IMR-90 (cell line): ENCODE measurements around the gene SMAD4. TPM values are rescaled to one million over a fixed set of nuclear protein-coding genes. Genes with fewer than 3 reads are reported as not detected.

Source experiments
- ATAC-seq: fragments of 200-7000 bp; cut with Tn5 transposase; 2 replicates; pipeline ENCODE4 v1.9.1; 2020; ENCODE audit warnings: low read depth, mild to moderate bottlenecking, moderate library complexity
- BruUV-seq: library from RNA; stranded (reverse); fragments of 400-500 nt; replicated peaks from 2 replicates; lab custom pipeline; 2021; lab: Mats Ljungman, UMichigan
- CTCF ChIA-PET: fragments of 300-600 bp; formaldehyde crosslinking; extraction: SDS; loops from one replicate; lab custom pipeline; 2021; ENCODE audit warnings: antibody characterized with exemption; lab: Yijun Ruan, JAX
- POLR2A ChIA-PET: fragments of 300-600 bp; sonication (Branson Sonifier 250); formaldehyde crosslinking; loops from one replicate; lab custom pipeline; 2022; ENCODE audit warnings: antibody characterized with exemption; ENCODE audit not compliant: unreplicated experiment; lab: Charles Lee
- DNase-seq: peaks from one replicate; pipeline ENCODE4 v3.0.0; 2013
- H2AFZ ChIP-seq: replicated peaks from 2 replicates; pipeline ENCODE3; 2013; ENCODE audit warnings: low read length, mild to moderate bottlenecking; ENCODE audit not compliant: poor library complexity
- H2AK5ac ChIP-seq: 2 replicates; pipeline ENCODE4 v1.6.1; 2013; ENCODE audit warnings: low read depth, low read length, inconsistent platforms
- H2AK9ac ChIP-seq: replicated peaks from 2 replicates; pipeline ENCODE3; 2013; ENCODE audit warnings: mild to moderate bottlenecking, low read depth, low read length, moderate library complexity; ENCODE audit not compliant: poor library complexity
- H2BK120ac ChIP-seq: 2 replicates; pipeline ENCODE4 v1.6.1; 2013; ENCODE audit warnings: low read depth, low read length, inconsistent platforms
- H2BK15ac ChIP-seq: 3 replicates; pipeline ENCODE4 v1.6.1; 2013; ENCODE audit warnings: low read depth, low read length, inconsistent platforms
- H2BK20ac ChIP-seq: 2 replicates; pipeline ENCODE4 v1.6.1; 2013; ENCODE audit warnings: low read depth, mild to moderate bottlenecking, inconsistent platforms, low read length, moderate library complexity
- H2BK5ac ChIP-seq: 2 replicates; pipeline ENCODE4 v1.6.1; 2013; ENCODE audit warnings: mild to moderate bottlenecking, low read depth, low read length, inconsistent platforms; ENCODE audit not compliant: poor library complexity, severe bottlenecking
- H3K14ac ChIP-seq: replicated peaks from 2 replicates; pipeline ENCODE4 v1.6.1; 2013; ENCODE audit warnings: low read depth, low read length, inconsistent platforms
- H3K18ac ChIP-seq: 2 replicates; pipeline ENCODE4 v1.6.1; 2013; ENCODE audit warnings: low read depth, low read length, control low read depth
- H3K23ac ChIP-seq: 2 replicates; pipeline ENCODE4 v1.6.1; 2013; ENCODE audit warnings: low read depth, low read length, inconsistent platforms
- H3K27ac ChIP-seq: 2 replicates; pipeline ENCODE4 v1.5.1; 2013; ENCODE audit warnings: mild to moderate bottlenecking, control low read depth, low read length; ENCODE audit not compliant: insufficient read depth
- H3K27me3 ChIP-seq: 2 replicates; pipeline ENCODE4 v1.6.1; 2013; ENCODE audit warnings: low read length; ENCODE audit not compliant: control insufficient read depth, insufficient read depth
- H3K36me3 ChIP-seq: 2 replicates; pipeline ENCODE4 v1.6.1; 2013; ENCODE audit warnings: low read length, mixed read lengths; ENCODE audit not compliant: control insufficient read depth, insufficient read depth
- H3K4ac ChIP-seq: 2 replicates; pipeline ENCODE4 v1.6.1; 2013; ENCODE audit warnings: low read depth, low read length, inconsistent platforms
- H3K4me1 ChIP-seq: 2 replicates; pipeline ENCODE4 v1.6.1; 2013; ENCODE audit warnings: low read length, mixed read lengths; ENCODE audit not compliant: control insufficient read depth, insufficient read depth
- H3K4me2 ChIP-seq: 2 replicates; pipeline ENCODE4 v1.6.1; 2013; ENCODE audit warnings: low read depth, mild to moderate bottlenecking, control low read depth, low read length, moderate library complexity
- H3K4me3 ChIP-seq: 2 replicates; pipeline ENCODE4 v1.5.1; 2013; ENCODE audit warnings: low read depth, mild to moderate bottlenecking, control low read depth, low read length, moderate library complexity; ENCODE audit not compliant: insufficient read depth
- H3K56ac ChIP-seq: 2 replicates; pipeline ENCODE4 v1.6.1; 2013; ENCODE audit warnings: low read length, inconsistent platforms; ENCODE audit not compliant: insufficient read depth; ENCODE audit errors: extremely low read depth
- H3K79me1 ChIP-seq, 2 experiments: 2 replicates each; pipeline ENCODE4 v1.6.1; 2013; ENCODE audit warnings: low read length in 2 of 2, inconsistent platforms in 1 of 2, low read depth in 1 of 2
- H3K9ac ChIP-seq: 2 replicates; pipeline ENCODE4 v1.6.1; 2013; ENCODE audit warnings: low read depth, low read length, control low read depth
- H3K9me1 ChIP-seq: 2 replicates; pipeline ENCODE4 v1.6.1; 2013; ENCODE audit warnings: low read length, inconsistent platforms; ENCODE audit not compliant: insufficient read depth
- H3K9me3 ChIP-seq: 2 replicates; pipeline ENCODE4 v1.6.1; 2013; ENCODE audit warnings: low read length; ENCODE audit not compliant: control insufficient read depth, insufficient read depth
- H4K20me1 ChIP-seq: 2 replicates; pipeline ENCODE4 v1.6.1; 2013; ENCODE audit warnings: low read length, inconsistent platforms; ENCODE audit not compliant: insufficient read depth
- H4K5ac ChIP-seq: 2 replicates; pipeline ENCODE4 v1.6.1; 2013; ENCODE audit warnings: mild to moderate bottlenecking, low read depth, low read length, control low read depth
- H4K8ac ChIP-seq, 2 experiments: 2 replicates each; pipeline ENCODE4 v1.6.1; 2013; ENCODE audit warnings: low read depth in 2 of 2, low read length in 2 of 2, control low read depth in 1 of 2, inconsistent platforms in 1 of 2
- H4K91ac ChIP-seq: 2 replicates; pipeline ENCODE4 v1.6.1; 2013; ENCODE audit warnings: low read depth, low read length, inconsistent platforms; ENCODE audit not compliant: insufficient read depth
- BHLHE40 ChIP-seq: fragments of 150-350 bp; IDR thresholded peaks from 2 replicates; pipeline ENCODE4 v1.6.1; 2016; ENCODE audit warnings: mild to moderate bottlenecking, low read depth, low read length
- CEBPB ChIP-seq: IDR thresholded peaks from 2 replicates; pipeline ENCODE4 v1.6.1; 2012; ENCODE audit warnings: low read depth, low read length, improper control_type of control experiment
- MAFK ChIP-seq: IDR thresholded peaks from 2 replicates; pipeline ENCODE4 v1.6.1; 2012; ENCODE audit warnings: low read depth, low read length, improper control_type of control experiment
- MAZ ChIP-seq: IDR thresholded peaks from 2 replicates; pipeline ENCODE4 v1.6.1; 2012; ENCODE audit warnings: low read depth, mild to moderate bottlenecking, low read length, improper control_type of control experiment, moderate library complexity, borderline replicate concordance
- NFE2L2 ChIP-seq: fragments of 150-350 bp; IDR thresholded peaks from 2 replicates; pipeline ENCODE4 v1.6.1; 2016; ENCODE audit warnings: low read depth, mild to moderate bottlenecking, low read length
- RAD21 ChIP-seq: IDR thresholded peaks from 2 replicates; pipeline ENCODE4 v1.6.1; 2012; ENCODE audit warnings: low read length, improper control_type of control experiment
- RCOR1 ChIP-seq: IDR thresholded peaks from 2 replicates; pipeline ENCODE4 v1.6.1; 2012; ENCODE audit warnings: mild to moderate bottlenecking, low read length, improper control_type of control experiment; ENCODE audit not compliant: insufficient replicate concordance
- SMC3 ChIP-seq: fragments of 150-350 bp; IDR thresholded peaks from 2 replicates; pipeline ENCODE4 v1.6.1; 2016; ENCODE audit warnings: low read depth, mild to moderate bottlenecking, antibody characterized with exemption, low read length, moderate library complexity
- WGBS, 2 experiments: methylation state at CpG; one replicate each; pipeline versions ENCODE4 v1.1.5 to v1.1.7; 2013; ENCODE audit warnings: missing lambda C conversion rate in 2 of 2; ENCODE audit not compliant: insufficient read length in 1 of 2; ENCODE audit errors: extremely low coverage in 2 of 2; 5-methylcytosine and 5-hydroxymethylcytosine counted together
- dilution Hi-C: fragments of 300-500 bp; cut with HindIII; formaldehyde crosslinking; loops from one replicate; pipeline ENCODE4 v1.14.3; 2018; ENCODE audit warnings: low sequenced_read_pairs; ENCODE audit not compliant: unreplicated experiment
- in situ Hi-C: fragments of 300-500 bp; cut with MboI; formaldehyde crosslinking; loops from 3 replicates; pipeline ENCODE4 v1.14.3; 2019; ENCODE audit warnings: low sequenced_read_pairs, inconsistent platforms, mixed read lengths
- intact Hi-C: fragments of 100-400 bp; cut with micrococcal nuclease; formaldehyde crosslinking; loops from 2 replicates; pipeline ENCODE4 v1.10.0; 2022
- polyA plus RNA-seq, 3 experiments: library from polyadenylated mRNA; depleted of rRNA; stranded (reverse); fragments of >200 nt; gene quantifications; 2 replicates each; pipeline ENCODE4 v1.2.3, GENCODE V29; 2012; ENCODE audit warnings: low replicate concordance in 1 of 3
- total RNA-seq: library from RNA; depleted of rRNA; stranded (reverse); fragments of >200 nt; gene quantifications from 2 replicates; pipeline ENCODE4 v1.2.3, GENCODE V29; 2012
- TF ChIP-seq, protein P1 (sequence below): fragments of 150-350 bp; IDR thresholded peaks from 2 replicates; pipeline ENCODE4 v1.6.1; 2016; ENCODE audit warnings: low read depth, mild to moderate bottlenecking, low read length, moderate library complexity, borderline replicate concordance
- TF ChIP-seq, protein P2 (sequence below): fragments of 150-350 bp; IDR thresholded peaks from 2 replicates; pipeline ENCODE4 v1.6.1; 2017; ENCODE audit warnings: mild to moderate bottlenecking, antibody characterized with exemption, low read length, low read depth

Gene SMAD4
- total and polyA plus RNA-seq, 2 of the 4 experiments (the other 2 are of a cell fraction) = 57.6 to 145 TPM

DNA sequence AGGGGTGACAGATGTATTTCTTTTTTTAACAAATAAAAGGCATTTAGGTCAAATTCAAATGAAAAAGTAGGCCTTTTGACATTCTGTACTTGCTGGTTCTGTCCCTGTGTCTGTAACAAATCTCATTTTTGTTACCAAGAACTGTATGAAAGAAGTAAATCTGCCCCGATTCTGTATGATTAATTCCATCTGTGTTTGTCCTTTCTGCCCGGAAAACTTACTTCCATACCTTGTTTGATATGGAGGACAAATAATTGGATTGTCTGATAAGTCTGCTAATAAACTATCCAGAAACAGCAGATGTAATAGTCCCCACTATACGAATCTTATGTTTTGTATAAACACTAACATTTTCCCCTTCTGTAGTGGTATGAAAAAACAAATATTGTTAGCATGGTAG, 97.7 kb downstream of the SMAD4 start:
- Histone ChIP-seq H3K23ac (no peak overlapping the region), H3K4me1 (no peaks in the 10 kb centered on the region), H3K27me3 (no peaks in the 10 kb centered on the region), H4K8ac (no peak overlapping the region), H2BK15ac (no peak overlapping the region), H3K18ac (no peak overlapping the region), H3K4me2 (no peak overlapping the region), H4K20me1 (no peaks in the 10 kb centered on the region), H4K91ac (no peak overlapping the region), H3K9me1 (no peaks in the 10 kb centered on the region), H3K56ac (no peak overlapping the region), H3K9me3 (peaks cover 3% of the 10 kb centered on the region), H3K14ac (no peak overlapping the region), H2AK9ac (no peak overlapping the region), H3K9ac (no peak overlapping the region), H3K4me3 (no peak overlapping the region), H2AFZ (no peak overlapping the region), H4K5ac (no peak overlapping the region), H3K79me1 (no peaks in the 10 kb centered on the region), H2AK5ac (no peak overlapping the region), H3K4ac (no peak overlapping the region), H2BK120ac (no peak overlapping the region), H2BK20ac (no peak overlapping the region), H2BK5ac (no peak overlapping the region), H3K36me3 (no peaks in the 10 kb centered on the region), H3K27ac (no peak overlapping the region)
- intact Hi-C loops (no loop called here), in situ Hi-C loops (no loop called here), dilution Hi-C loops (no loop called here)
- WGBS, 2 experiments = no CpG with 5 or more reads among the region's 3 CpGs
- no TSS peak for BruUV-seq
- ChIA-PET POLR2A (no interaction called here), CTCF (no interaction called here)
- ATAC-seq (no peak), DNase-seq (no peak)
- TF ChIP-seq, protein P1, sequence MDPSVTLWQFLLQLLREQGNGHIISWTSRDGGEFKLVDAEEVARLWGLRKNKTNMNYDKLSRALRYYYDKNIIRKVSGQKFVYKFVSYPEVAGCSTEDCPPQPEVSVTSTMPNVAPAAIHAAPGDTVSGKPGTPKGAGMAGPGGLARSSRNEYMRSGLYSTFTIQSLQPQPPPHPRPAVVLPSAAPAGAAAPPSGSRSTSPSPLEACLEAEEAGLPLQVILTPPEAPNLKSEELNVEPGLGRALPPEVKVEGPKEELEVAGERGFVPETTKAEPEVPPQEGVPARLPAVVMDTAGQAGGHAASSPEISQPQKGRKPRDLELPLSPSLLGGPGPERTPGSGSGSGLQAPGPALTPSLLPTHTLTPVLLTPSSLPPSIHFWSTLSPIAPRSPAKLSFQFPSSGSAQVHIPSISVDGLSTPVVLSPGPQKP = no peak
- TF ChIP-seq MAZ = no peak
- TF ChIP-seq, protein P2, sequence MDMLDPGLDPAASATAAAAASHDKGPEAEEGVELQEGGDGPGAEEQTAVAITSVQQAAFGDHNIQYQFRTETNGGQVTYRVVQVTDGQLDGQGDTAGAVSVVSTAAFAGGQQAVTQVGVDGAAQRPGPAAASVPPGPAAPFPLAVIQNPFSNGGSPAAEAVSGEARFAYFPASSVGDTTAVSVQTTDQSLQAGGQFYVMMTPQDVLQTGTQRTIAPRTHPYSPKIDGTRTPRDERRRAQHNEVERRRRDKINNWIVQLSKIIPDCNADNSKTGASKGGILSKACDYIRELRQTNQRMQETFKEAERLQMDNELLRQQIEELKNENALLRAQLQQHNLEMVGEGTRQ = no peak
- no peak for TF ChIP-seq NFE2L2
- TF ChIP-seq RAD21 = no peak
- no peak for TF ChIP-seq BHLHE40
- TF ChIP-seq SMC3 = no peak
- no peak for TF ChIP-seq CEBPB
- TF ChIP-seq MAFK = no peak
- no peak for TF ChIP-seq RCOR1
